Ovary (tissue), 3 donors: Measurements from ENCODE around the gene BIVM.

Experiments
- POLR2A ChIP-seq: fragments of 450-650 bp; IDR thresholded peaks from one replicate; pipeline ENCODE4 v1.6.1; 2017; ENCODE audit warnings: antibody characterized with exemption, mild to moderate bottlenecking, moderate library complexity
- TF ChIP-seq, protein P1 (sequence below), 3 donors: fragments of 450-650 bp in 2 of 3; fragments of 200-600 bp in 1 of 3; IDR thresholded peaks; one replicate each; pipeline versions ENCODE4 v1.5.1 to v1.8.0; 2016 to 2022; ENCODE audit warnings: antibody characterized with exemption in 3 of 3, mild to moderate bottlenecking in 1 of 3
- donor health status: DM: no; HTN: no; CAD: no.

DNA sequence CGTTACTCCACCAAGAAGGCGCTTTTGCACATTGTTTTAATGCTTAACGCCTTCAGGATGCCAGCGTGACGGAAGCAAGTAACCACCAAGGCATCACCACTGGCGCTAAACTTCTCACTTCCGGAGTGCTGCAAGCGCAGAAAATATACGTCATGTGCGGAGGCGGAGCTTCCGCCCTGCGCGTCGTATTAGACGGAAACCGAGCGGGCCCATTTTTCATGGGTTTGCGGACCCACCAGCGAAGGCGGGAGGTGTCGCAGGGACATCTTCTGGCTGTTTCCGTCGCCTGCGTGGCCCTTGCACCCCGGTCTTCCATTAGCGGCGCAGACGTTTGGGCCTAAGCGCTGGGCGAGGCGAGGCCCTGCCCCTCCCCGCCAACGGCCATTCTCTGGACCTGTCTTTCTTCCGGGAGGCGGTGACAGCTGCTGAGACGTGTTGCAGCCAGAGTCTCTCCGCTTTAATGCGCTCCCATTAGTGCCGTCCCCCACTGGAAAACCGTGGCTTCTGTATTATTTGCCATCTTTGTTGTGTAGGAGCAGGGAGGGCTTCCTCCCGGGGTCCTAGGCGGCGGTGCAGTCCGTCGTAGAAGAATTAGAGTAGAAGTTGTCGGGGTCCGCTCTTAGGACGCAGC lies 46.8 kb downstream of the BIVM start, which contains the start of gene ERCC5:
- TF ChIP-seq, protein P1, sequence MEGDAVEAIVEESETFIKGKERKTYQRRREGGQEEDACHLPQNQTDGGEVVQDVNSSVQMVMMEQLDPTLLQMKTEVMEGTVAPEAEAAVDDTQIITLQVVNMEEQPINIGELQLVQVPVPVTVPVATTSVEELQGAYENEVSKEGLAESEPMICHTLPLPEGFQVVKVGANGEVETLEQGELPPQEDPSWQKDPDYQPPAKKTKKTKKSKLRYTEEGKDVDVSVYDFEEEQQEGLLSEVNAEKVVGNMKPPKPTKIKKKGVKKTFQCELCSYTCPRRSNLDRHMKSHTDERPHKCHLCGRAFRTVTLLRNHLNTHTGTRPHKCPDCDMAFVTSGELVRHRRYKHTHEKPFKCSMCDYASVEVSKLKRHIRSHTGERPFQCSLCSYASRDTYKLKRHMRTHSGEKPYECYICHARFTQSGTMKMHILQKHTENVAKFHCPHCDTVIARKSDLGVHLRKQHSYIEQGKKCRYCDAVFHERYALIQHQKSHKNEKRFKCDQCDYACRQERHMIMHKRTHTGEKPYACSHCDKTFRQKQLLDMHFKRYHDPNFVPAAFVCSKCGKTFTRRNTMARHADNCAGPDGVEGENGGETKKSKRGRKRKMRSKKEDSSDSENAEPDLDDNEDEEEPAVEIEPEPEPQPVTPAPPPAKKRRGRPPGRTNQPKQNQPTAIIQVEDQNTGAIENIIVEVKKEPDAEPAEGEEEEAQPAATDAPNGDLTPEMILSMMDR (IDR thresholded peaks at IDR 0.05) = peak in 2 of 3 donors; percentile 13 to 25
- TF ChIP-seq POLR2A = peak; percentile 83
